Caco-2 (cell line): ENCODE results near the gene RBMY1D. TPM values are rescaled to one million over a fixed set of nuclear protein-coding genes. Genes with fewer than 3 reads are reported as not detected.

ENCODE experiments used
- BruUV-seq: library from RNA; stranded (reverse); fragments of 400-500 nt; replicated peaks from 2 replicates; lab custom pipeline; 2021; lab: Mats Ljungman, UMichigan
- CTCF ChIA-PET: fragments of 300-600 bp; sonication (Branson Sonifier 250); formaldehyde crosslinking; loops from one replicate; lab custom pipeline; 2022; ENCODE audit warnings: antibody characterized with exemption; lab: Charles Lee
- POLR2A ChIA-PET: fragments of 300-600 bp; sonication (Branson Sonifier 250); formaldehyde crosslinking; loops from one replicate; lab custom pipeline; 2022; ENCODE audit warnings: antibody characterized with exemption; lab: Charles Lee
- DNase-seq, 2 experiments: peaks; one replicate each; pipeline versions ENCODE4 v3.0.0 to v3.0.0-alpha.2; 2020 to 2022
- H3K27me3 ChIP-seq: replicated peaks from 2 replicates; pipeline ENCODE4 v1.6.0; 2011; ENCODE audit warnings: low read length; ENCODE audit not compliant: control insufficient read depth, insufficient read depth
- H3K36me3 ChIP-seq: 2 replicates; pipeline ENCODE4 v1.5.1; 2011; ENCODE audit warnings: low read length; ENCODE audit not compliant: control insufficient read depth, insufficient read depth
- H3K4me1 ChIP-seq: fragments of 250-450 bp; sonication (Bioruptor Pico); 2 replicates; pipeline ENCODE4 v1.5.1; 2020; ENCODE audit warnings: mild to moderate bottlenecking
- H3K4me3 ChIP-seq: 2 replicates; pipeline ENCODE4 v1.5.1; 2011; ENCODE audit warnings: low read depth, mild to moderate bottlenecking, control low read depth, low read length
- H3K9me3 ChIP-seq: fragments of 250-450 bp; sonication (Bioruptor Pico); 2 replicates; pipeline ENCODE4 v1.5.1; 2020; ENCODE audit warnings: mild to moderate bottlenecking, moderate library complexity
- H3K27ac Mint-ChIP-seq: one replicate; pipeline ENCODE4 v1.8.0; 2022; ENCODE audit warnings: mixed read lengths; ENCODE audit not compliant: unreplicated experiment
- H3K27me3 Mint-ChIP-seq: one replicate; pipeline ENCODE4 v1.8.0; 2022; ENCODE audit warnings: mixed read lengths; ENCODE audit not compliant: insufficient read depth, unreplicated experiment
- H3K36me3 Mint-ChIP-seq: one replicate; pipeline ENCODE4 v1.8.0; 2022; ENCODE audit warnings: mild to moderate bottlenecking, mixed read lengths; ENCODE audit not compliant: insufficient read depth, unreplicated experiment
- H3K4me1 Mint-ChIP-seq: one replicate; pipeline ENCODE4 v1.8.0; 2022; ENCODE audit warnings: low read depth, mixed read lengths; ENCODE audit not compliant: unreplicated experiment
- H3K4me3 Mint-ChIP-seq: one replicate; pipeline ENCODE4 v1.8.0; 2022; ENCODE audit warnings: mild to moderate bottlenecking, moderate library complexity, mixed read lengths; ENCODE audit not compliant: unreplicated experiment
- H3K9me3 Mint-ChIP-seq: one replicate; pipeline ENCODE4 v1.8.0; 2022; ENCODE audit warnings: mixed read lengths; ENCODE audit not compliant: unreplicated experiment
- CTCF ChIP-seq, 2 experiments: fragments of 200-600 bp in 1 of 2; IDR thresholded peaks; 1 replicate in 1 of 2; 2 replicates in 1 of 2; pipeline versions ENCODE4 v1.5.1 to v1.8.0; 2011 to 2022; ENCODE audit warnings: antibody characterized with exemption in 1 of 2, control low read depth in 1 of 2, inconsistent platforms in 1 of 2, low read depth in 1 of 2, low read length in 1 of 2, mild to moderate bottlenecking in 1 of 2, moderate library complexity in 1 of 2; ENCODE audit not compliant: insufficient read depth in 1 of 2, severe bottlenecking in 1 of 2, unreplicated experiment in 1 of 2
- intact Hi-C: fragments of 100-400 bp; cut with micrococcal nuclease; formaldehyde crosslinking; loops from one replicate; pipeline ENCODE4 v1.10.0; 2022; ENCODE audit not compliant: unreplicated experiment
- total RNA-seq: library from RNA; stranded (reverse); gene quantifications from 2 replicates; pipeline ENCODE4 v1.2.3, GENCODE V29; 2022

The RBMY1D gene
- total RNA-seq, 1 experiment from 2014 or later, result not detected

- H3K4me3 Mint-ChIP-seq, result no peak overlapping the region
- no peaks in the 10 kb centered on the region for H3K27me3 Mint-ChIP-seq
- no peaks in the 10 kb centered on the region for H3K36me3 Mint-ChIP-seq
- POLR2A ChIA-PET, result no interaction called here
- Histone ChIP-seq H3K9me3 (no peaks in the 10 kb centered on the region), H3K27me3 (no peaks in the 10 kb centered on the region), H3K36me3 (no peaks in the 10 kb centered on the region), H3K4me1 (no peaks in the 10 kb centered on the region), H3K4me3 (no peak overlapping the region)
- no peaks in the 10 kb centered on the region for H3K9me3 Mint-ChIP-seq
- H3K4me1 Mint-ChIP-seq, result no peaks in the 10 kb centered on the region
- BruUV-seq, result no TSS peak
- intact Hi-C loops, result no loop called here
- CTCF ChIA-PET, result no interaction called here
- DNase-seq, result no peak
- H3K27ac Mint-ChIP-seq, result no peak overlapping the region
- TF ChIP-seq CTCF (IDR thresholded peaks at IDR 0.05; ENCODE audit: insufficient read depth in 1 of 2, low read depth in 1 of 2, low read length in 1 of 2, severe bottlenecking in 1 of 2, unreplicated experiment in 1 of 2), result no peak
Measured at GRCh38 chrY:21835052-21835451, 59.3 kb downstream of the RBMY1D start.

Other genes with a start within 250 kb of the RBMY1D start
- gene RBMY1E, start 23.5 kb upstream of the RBMY1D start, total RNA-seq, result not detected in 2 replicates